Stomach (tissue), 4 donors: ENCODE data around the gene RNPS1.

Experiments used
- POLR2A ChIP-seq, 4 donors: fragments of 450-650 bp; IDR thresholded peaks; one replicate each; pipeline ENCODE4 v1.6.1; 2016; ENCODE audit warnings: antibody characterized with exemption in 4 of 4, control low read depth in 2 of 4, mild to moderate bottlenecking in 1 of 4, moderate library complexity in 1 of 4
- TF ChIP-seq, protein P1 (sequence below), 7 experiments: fragments of 450-650 bp in 4 of 7; fragments of 200-600 bp in 3 of 7; sonication (generic) in 3 of 7; IDR thresholded peaks; one replicate each; pipeline ENCODE4 v1.5.1; 2016 to 2019; ENCODE audit warnings: antibody characterized with exemption in 7 of 7, control low read depth in 2 of 7, mild to moderate bottlenecking in 1 of 7

DNA sequence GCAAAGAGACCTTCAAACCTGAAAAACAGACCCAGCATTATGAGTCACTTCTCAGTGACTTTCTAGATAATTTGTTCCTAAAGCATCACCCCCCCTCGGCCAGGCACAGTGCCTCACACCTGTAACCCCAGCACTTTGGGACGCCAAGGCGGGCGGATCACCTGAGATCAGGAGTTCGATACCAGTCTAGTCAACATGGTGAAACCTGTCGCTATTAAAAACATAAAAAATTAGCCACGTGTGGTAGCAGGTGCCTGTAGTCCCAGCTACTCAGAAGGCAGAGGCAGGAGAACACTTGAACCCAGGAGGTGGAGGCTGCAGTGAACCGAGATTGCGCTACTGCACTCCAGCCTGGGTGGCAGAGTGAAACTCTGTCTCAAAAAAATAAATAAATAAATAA is 24.3 kb upstream of the RNPS1 start:
- no peak for TF ChIP-seq POLR2A (IDR thresholded peaks at IDR 0.05)
- TF ChIP-seq, protein P1, sequence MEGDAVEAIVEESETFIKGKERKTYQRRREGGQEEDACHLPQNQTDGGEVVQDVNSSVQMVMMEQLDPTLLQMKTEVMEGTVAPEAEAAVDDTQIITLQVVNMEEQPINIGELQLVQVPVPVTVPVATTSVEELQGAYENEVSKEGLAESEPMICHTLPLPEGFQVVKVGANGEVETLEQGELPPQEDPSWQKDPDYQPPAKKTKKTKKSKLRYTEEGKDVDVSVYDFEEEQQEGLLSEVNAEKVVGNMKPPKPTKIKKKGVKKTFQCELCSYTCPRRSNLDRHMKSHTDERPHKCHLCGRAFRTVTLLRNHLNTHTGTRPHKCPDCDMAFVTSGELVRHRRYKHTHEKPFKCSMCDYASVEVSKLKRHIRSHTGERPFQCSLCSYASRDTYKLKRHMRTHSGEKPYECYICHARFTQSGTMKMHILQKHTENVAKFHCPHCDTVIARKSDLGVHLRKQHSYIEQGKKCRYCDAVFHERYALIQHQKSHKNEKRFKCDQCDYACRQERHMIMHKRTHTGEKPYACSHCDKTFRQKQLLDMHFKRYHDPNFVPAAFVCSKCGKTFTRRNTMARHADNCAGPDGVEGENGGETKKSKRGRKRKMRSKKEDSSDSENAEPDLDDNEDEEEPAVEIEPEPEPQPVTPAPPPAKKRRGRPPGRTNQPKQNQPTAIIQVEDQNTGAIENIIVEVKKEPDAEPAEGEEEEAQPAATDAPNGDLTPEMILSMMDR (IDR thresholded peaks at IDR 0.05): no peak
